Measurements from ENCODE around the gene MRPL22. TPM values are rescaled to one million over a fixed set of nuclear protein-coding genes. Genes with fewer than 3 reads are reported as not detected.
"Not testable (repeated sequence)": the region's sequence is repeated elsewhere in the genome, so short reads cannot be mapped to it uniquely, and the experiment has no call there.

Gene MRPL22
- total RNA-seq, 1 donor from 2014 or later, result 38.4 TPM

GRCh38 chr5:154933537-154933936, 7.3 kb upstream of the MRPL22 start:
- TF ChIP-seq CTCF (IDR thresholded peaks at IDR 0.05; ENCODE audit: partially characterized antibody, unreplicated experiment), result no peak
- Mint-ChIP-seq H3K36me3 (ENCODE audit: unreplicated experiment) (no peaks in the 10 kb centered on the region), H3K27ac (ENCODE audit: unreplicated experiment) (no peak overlapping the region), H3K27me3 (ENCODE audit: unreplicated experiment) (peaks cover 2% of the 10 kb centered on the region), H3K4me3 (ENCODE audit: unreplicated experiment) (no peak overlapping the region), H3K9me3 (ENCODE audit: unreplicated experiment) (no peaks in the 10 kb centered on the region), H3K4me1 (ENCODE audit: low read depth, unreplicated experiment) (no peaks in the 10 kb centered on the region)
- no peak for DNase-seq

- no peak overlapping the region for H3K27ac Mint-ChIP-seq (ENCODE audit: unreplicated experiment)
- H3K9me3 Mint-ChIP-seq (ENCODE audit: unreplicated experiment), result no peaks in the 10 kb centered on the region
- no peaks in the 10 kb centered on the region for H3K36me3 Mint-ChIP-seq (ENCODE audit: unreplicated experiment)
- H3K4me1 Mint-ChIP-seq (ENCODE audit: low read depth, unreplicated experiment), result no peaks in the 10 kb centered on the region
- H3K27me3 Mint-ChIP-seq (ENCODE audit: unreplicated experiment), result peaks cover 6% of the 10 kb centered on the region
- DNase-seq, result no peak
- TF ChIP-seq CTCF (IDR thresholded peaks at IDR 0.05; ENCODE audit: partially characterized antibody, unreplicated experiment), result no peak
- H3K4me3 Mint-ChIP-seq (ENCODE audit: unreplicated experiment), result no peak overlapping the region
These were observed 6.0 kb upstream of the MRPL22 start for GRCh38 chr5:154934881-154935280.

GRCh38 chr5:154937186-154937717, 3.6 kb upstream of the MRPL22 start:
- H3K4me1 Mint-ChIP-seq (ENCODE audit: low read depth, unreplicated experiment), result peaks cover 2% of the 10 kb centered on the region
- TF ChIP-seq CTCF (IDR thresholded peaks at IDR 0.05; ENCODE audit: partially characterized antibody, unreplicated experiment), result no peak
- peaks cover 3% of the 10 kb centered on the region for H3K9me3 Mint-ChIP-seq (ENCODE audit: unreplicated experiment)
- peak overlapping the region; percentile 93 for H3K4me3 Mint-ChIP-seq (ENCODE audit: unreplicated experiment)
- H3K27ac Mint-ChIP-seq (ENCODE audit: unreplicated experiment), result no peak overlapping the region
- DNase-seq, result no peak
- peaks cover 8% of the 10 kb centered on the region for H3K27me3 Mint-ChIP-seq (ENCODE audit: unreplicated experiment)
- no peaks in the 10 kb centered on the region for H3K36me3 Mint-ChIP-seq (ENCODE audit: unreplicated experiment)

DNA sequence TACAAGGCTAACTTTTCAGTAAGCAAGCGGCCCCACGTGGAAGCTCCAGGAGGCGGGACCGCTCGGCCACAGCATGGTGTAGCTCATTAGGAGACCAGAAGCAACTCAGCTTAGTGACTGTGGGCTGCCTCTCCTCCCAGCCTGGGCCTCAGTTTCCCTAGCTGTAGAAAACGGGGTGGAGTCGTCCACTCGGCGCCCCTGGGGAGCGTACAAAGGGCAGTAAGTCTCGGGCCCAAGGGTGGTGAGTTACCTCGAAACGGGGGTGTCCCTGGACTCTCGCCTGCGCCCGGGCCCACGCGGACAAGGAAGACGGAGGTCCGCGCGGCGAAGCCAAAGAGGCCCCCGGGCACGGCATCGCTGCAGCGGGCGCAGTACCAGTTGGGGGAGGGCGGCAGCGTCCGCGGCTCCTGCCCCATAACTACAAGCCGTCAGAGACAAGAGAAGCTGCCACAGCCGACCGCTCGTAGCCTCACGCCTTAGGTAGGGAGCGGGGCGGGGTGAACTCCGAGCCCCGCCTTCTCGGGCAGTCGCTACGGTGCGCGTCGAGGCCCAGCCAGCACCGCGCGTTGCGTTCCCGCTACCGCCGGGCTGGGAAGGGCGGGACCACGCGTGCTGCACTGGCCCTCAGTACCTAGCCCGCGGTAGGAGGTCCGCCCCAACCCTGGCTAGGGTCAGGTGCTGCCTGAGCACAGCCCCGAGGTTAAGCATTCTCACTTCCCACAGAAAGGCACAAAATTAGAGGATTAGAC, 3.0 kb upstream of the MRPL22 start, which contains the start of gene GEMIN5:
TSS of gene GEMIN5 (minus strand) at position 494 of the 749 bp plus-strand sequence. CDS start at position 416, 78 bp downstream.
- Mint-ChIP-seq H3K27me3 (ENCODE audit: unreplicated experiment) (peaks cover 8% of the 10 kb centered on the region), H3K27ac (ENCODE audit: unreplicated experiment) (no peak within 1 kb of the TSS), H3K9me3 (ENCODE audit: unreplicated experiment) (peaks cover 3% of the 10 kb centered on the region), H3K4me1 (ENCODE audit: low read depth, unreplicated experiment) (peaks cover 2% of the 10 kb centered on the region), H3K4me3 (ENCODE audit: unreplicated experiment) (peak within 1 kb of the TSS; percentile 93), H3K36me3 (ENCODE audit: unreplicated experiment) (no peaks in the 10 kb centered on the region)
- DNase-seq, result peak; percentile 90
- no peak for TF ChIP-seq CTCF (IDR thresholded peaks at IDR 0.05; ENCODE audit: partially characterized antibody, unreplicated experiment)

DNA sequence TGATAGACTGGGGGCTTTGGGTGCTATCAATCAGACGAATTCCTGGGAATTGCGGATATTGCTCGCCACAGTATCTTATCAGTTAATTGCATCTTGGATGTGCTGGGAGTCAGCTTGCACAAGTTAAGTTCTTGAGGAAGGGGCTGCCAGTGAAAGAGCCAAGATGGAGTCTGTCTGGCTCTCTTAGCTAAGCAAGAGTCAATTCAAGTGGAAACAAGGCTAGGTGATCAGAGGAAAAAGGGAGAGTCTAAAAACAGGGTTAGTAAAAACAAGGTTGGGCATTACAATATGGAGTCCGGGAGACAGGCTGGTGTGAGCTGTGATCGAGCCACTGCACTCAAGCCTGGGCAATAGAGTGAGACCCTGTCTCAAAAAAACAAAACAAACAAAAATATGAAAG, 1.5 kb upstream of the MRPL22 start:
- H3K27me3 Mint-ChIP-seq (ENCODE audit: unreplicated experiment); DNase-seq; H3K27ac Mint-ChIP-seq (ENCODE audit: unreplicated experiment); H3K4me1 Mint-ChIP-seq (ENCODE audit: low read depth, unreplicated experiment); H3K9me3 Mint-ChIP-seq (ENCODE audit: unreplicated experiment); H3K36me3 Mint-ChIP-seq (ENCODE audit: unreplicated experiment): not testable (repeated sequence)
- peak overlapping the region; percentile 48 for H3K4me3 Mint-ChIP-seq (ENCODE audit: unreplicated experiment)
